ENCODE results near the gene YLPM1.

- TF ChIP-seq ZNF529 (tag by site-specific recombination; IDR thresholded peaks at IDR 0.05; ENCODE audit: insufficient replicate concordance) (no peak), CTCF (tag by site-specific recombination; IDR thresholded peaks at IDR 0.05) (no peak)
Measured at GRCh38 chr14:74754157-74754556, 9.0 kb upstream of the YLPM1 start.

Data from HEK293 (cell line).